ENCODE data around the gene TSC22D4. TPM values are rescaled to one million over a fixed set of nuclear protein-coding genes. Genes with fewer than 3 reads are reported as not detected.

The TSC22D4 gene
- total and polyA plus RNA-seq, 7 experiments from 2014 or later: 23.7 to 124 (median 112) TPM

- H3K36me3 ChIP-seq (ENCODE audit: control insufficient read depth in 2 of 3, insufficient read depth in 3 of 3, low read length in 3 of 3): peaks cover 0 to 17% (median 0%) of the 10 kb centered on the region in 3 experiments
- Mint-ChIP-seq H3K27ac (peak overlapping the region in 8 of 9 donors; percentile 99 to 100 (median 100)), H3K4me1 (peaks cover 14 to 47% (median 29%) of the 10 kb centered on the region in 7 donors), H3K36me3 (peaks cover 0 to 9% (median 5%) of the 10 kb centered on the region in 5 donors), H3K27me3 (peaks cover 0 to 24% (median 0%) of the 10 kb centered on the region in 5 donors), H3K4me3 (peak overlapping the region; percentile 93 to 100 (median 97)), H3K9me3 (peaks cover 0 to 18% (median 0%) of the 10 kb centered on the region in 11 donors)
- no peaks in the 10 kb centered on the region for H3K27me3 ChIP-seq (ENCODE audit: control insufficient read depth in 2 of 2, insufficient read depth in 2 of 2, low read length in 2 of 2)
- ChIA-PET CTCF (interaction anchor here (0.6 to 0.7 kb wide), 2 partner anchors 20 to 294 kb away, joined by 3 to 6 read pairs; no protein-coding TSS in a partner anchor), POLR2A (interaction anchor here (0.6 to 4.1 kb wide), 29 partner anchors 10 to 962 kb away, joined by 3 to 58 read pairs (median 6); partner anchors contain the start of genes ATP5MF, CNPY4, FBXO24 and GPC2)
- peaks cover 22 to 24% of the 10 kb centered on the region in 2 donors for H3K4me1 ChIP-seq (ENCODE audit: control insufficient read depth in 2 of 2, insufficient read depth in 2 of 2, low read length in 2 of 2)
- peak overlapping the region; percentile 97 for H3K27ac ChIP-seq (ENCODE audit: low read depth, low read length)
- no peaks in the 10 kb centered on the region for H3K9me3 ChIP-seq (ENCODE audit: control insufficient read depth in 2 of 3, low read length in 3 of 3)
- ATAC-seq (no peak), DNase-seq (no peak)
- no peak overlapping the region for H3K4me3 ChIP-seq (ENCODE audit: low read length)
- intact Hi-C loops (cut with micrococcal nuclease): loop anchor here (1.0 to 10.0 kb wide), 29 partner anchors 9 to 953 kb away; partner anchors contain the start of genes AP4M1 (in 2 of the 2), CNPY4 (in 2 of the 2), MCM7 (in 2 of the 2) and POP7 (in 2 of the 2)
Measured at GRCh38 chr7:100427762-100428198, 51.2 kb downstream of the TSC22D4 start.

- ATAC-seq (no peak), DNase-seq (no peak)
- Histone ChIP-seq H3K4me3 (ENCODE audit: low read length) (no peak overlapping the region), H3K27me3 (ENCODE audit: control insufficient read depth in 2 of 2, insufficient read depth in 2 of 2, low read length in 2 of 2) (no peaks in the 10 kb centered on the region), H3K9me3 (ENCODE audit: control insufficient read depth in 2 of 3, low read length in 3 of 3) (no peaks in the 10 kb centered on the region), H3K27ac (ENCODE audit: low read depth, low read length) (no peak overlapping the region), H3K36me3 (ENCODE audit: control insufficient read depth in 2 of 3, insufficient read depth in 3 of 3, low read length in 3 of 3) (peaks cover 0 to 10% (median 0%) of the 10 kb centered on the region in 3 experiments), H3K4me1 (ENCODE audit: control insufficient read depth in 2 of 2, insufficient read depth in 2 of 2, low read length in 2 of 2) (peaks cover 16 to 17% of the 10 kb centered on the region in 2 donors)
- H3K27me3 Mint-ChIP-seq: peaks cover 0 to 24% (median 0%) of the 10 kb centered on the region in 5 donors
- peaks cover 0 to 18% (median 0%) of the 10 kb centered on the region in 11 donors for H3K9me3 Mint-ChIP-seq
- POLR2A ChIA-PET: no interaction called here
- H3K4me1 Mint-ChIP-seq: peaks cover 4 to 35% (median 18%) of the 10 kb centered on the region in 7 donors
- H3K4me3 Mint-ChIP-seq: no peak overlapping the region
- intact Hi-C loops (cut with micrococcal nuclease): loop anchor here (5.0 to 10.0 kb wide), 3 partner anchors 266 to 952 kb away; partner anchors contain the start of genes FIS1 (in 1 of the 2), GIGYF1 (in 1 of the 2) and ZNF789 (in 1 of the 2)
- H3K36me3 Mint-ChIP-seq: peaks cover 0 to 7% (median 4%) of the 10 kb centered on the region in 5 donors
- peak overlapping the region in 2 of 9 donors; percentile 33 to 36 for H3K27ac Mint-ChIP-seq
- CTCF ChIA-PET: no interaction called here
Measured at GRCh38 chr7:100426516-100426915, 52.5 kb downstream of the TSC22D4 start.

GRCh38 chr7:100425347-100425746, 53.7 kb downstream of the TSC22D4 start:
- Histone ChIP-seq H3K9me3 (ENCODE audit: control insufficient read depth in 2 of 3, low read length in 3 of 3) (no peaks in the 10 kb centered on the region), H3K4me3 (ENCODE audit: low read length) (no peak overlapping the region), H3K36me3 (ENCODE audit: control insufficient read depth in 2 of 3, insufficient read depth in 3 of 3, low read length in 3 of 3) (peaks cover 0 to 7% (median 0%) of the 10 kb centered on the region in 3 experiments), H3K27me3 (ENCODE audit: control insufficient read depth in 2 of 2, insufficient read depth in 2 of 2, low read length in 2 of 2) (no peaks in the 10 kb centered on the region), H3K27ac (ENCODE audit: low read depth, low read length) (no peak overlapping the region), H3K4me1 (ENCODE audit: control insufficient read depth in 2 of 2, insufficient read depth in 2 of 2, low read length in 2 of 2) (peaks cover 5 to 7% of the 10 kb centered on the region in 2 donors)
- Mint-ChIP-seq H3K4me3 (no peak overlapping the region), H3K27me3 (peaks cover 0 to 24% (median 0%) of the 10 kb centered on the region in 5 donors), H3K4me1 (peaks cover 0 to 23% (median 6%) of the 10 kb centered on the region in 7 donors), H3K9me3 (peaks cover 0 to 18% (median 0%) of the 10 kb centered on the region in 11 donors), H3K36me3 (peaks cover 0 to 7% (median 4%) of the 10 kb centered on the region in 5 donors), H3K27ac (peak overlapping the region in 1 of 9 donors; percentile 51)
- ATAC-seq (no peak), DNase-seq (no peak)
- CTCF ChIA-PET: no interaction called here
- POLR2A ChIA-PET: interaction anchor here (1.1 kb wide), 1 partner anchor 11 kb away, joined by 7 read pairs; the partner anchor contains the start of gene PPP1R35
- intact Hi-C loops (cut with micrococcal nuclease): loop anchor here (5.0 to 10.0 kb wide), 3 partner anchors 267 to 951 kb away; partner anchors contain the start of genes FIS1 (in 1 of the 2), GIGYF1 (in 1 of the 2) and ZNF789 (in 1 of the 2)

- no peak for ATAC-seq
- Mint-ChIP-seq H3K36me3 (peaks cover 0 to 9% (median 0%) of the 10 kb centered on the region in 5 donors), H3K4me1 (peaks cover 0 to 13% (median 4%) of the 10 kb centered on the region in 7 donors), H3K27ac (no peak overlapping the region), H3K27me3 (peaks cover 0 to 12% (median 0%) of the 10 kb centered on the region in 5 donors), H3K9me3 (peaks cover 0 to 4% (median 0%) of the 10 kb centered on the region in 11 donors), H3K4me3 (no peak overlapping the region)
- POLR2A ChIA-PET: no interaction called here
- no peaks in the 10 kb centered on the region for H3K36me3 ChIP-seq (ENCODE audit: control insufficient read depth in 2 of 3, insufficient read depth in 3 of 3, low read length in 3 of 3)
- no peak overlapping the region for H3K4me3 ChIP-seq (ENCODE audit: low read length)
- CTCF ChIA-PET: interaction anchor here (1.6 kb wide), 1 partner anchor 16 kb away, joined by 7 read pairs; no protein-coding TSS in a partner anchor
- H3K9me3 ChIP-seq (ENCODE audit: control insufficient read depth in 2 of 3, low read length in 3 of 3): no peaks in the 10 kb centered on the region
- H3K27me3 ChIP-seq (ENCODE audit: control insufficient read depth in 2 of 2, insufficient read depth in 2 of 2, low read length in 2 of 2): no peaks in the 10 kb centered on the region
- no peak for DNase-seq
- intact Hi-C loops (cut with micrococcal nuclease): loop anchor here in 1 of 2 donors (10.0 kb wide), 2 partner anchors 821 to 949 kb away; partner anchors contain the start of genes FIS1 and ZNF789
- H3K27ac ChIP-seq (ENCODE audit: low read depth, low read length): no peak overlapping the region
- H3K4me1 ChIP-seq (ENCODE audit: control insufficient read depth in 2 of 2, insufficient read depth in 2 of 2, low read length in 2 of 2): peaks cover 4 to 7% of the 10 kb centered on the region in 2 donors
Measured at GRCh38 chr7:100423315-100423714, 55.7 kb downstream of the TSC22D4 start.

GRCh38 chr7:100419660-100420226, 59.3 kb downstream of the TSC22D4 start:
- ChIA-PET CTCF (interaction anchor here (1.2 kb wide), 1 partner anchor 13 kb away, joined by 3 read pairs; no protein-coding TSS in a partner anchor), POLR2A (interaction anchor here (0.6 to 1.4 kb wide), 3 partner anchors 10 to 276 kb away, joined by 3 to 6 read pairs (median 3); partner anchors contain the start of gene MEPCE)
- H3K9me3 Mint-ChIP-seq: no peaks in the 10 kb centered on the region
- Histone ChIP-seq H3K9me3 (ENCODE audit: control insufficient read depth in 2 of 3, low read length in 3 of 3) (no peaks in the 10 kb centered on the region), H3K4me3 (ENCODE audit: low read length) (no peak overlapping the region), H3K27ac (ENCODE audit: low read depth, low read length) (no peak overlapping the region), H3K27me3 (ENCODE audit: control insufficient read depth in 2 of 2, insufficient read depth in 2 of 2, low read length in 2 of 2) (no peaks in the 10 kb centered on the region), H3K36me3 (ENCODE audit: control insufficient read depth in 2 of 3, insufficient read depth in 3 of 3, low read length in 3 of 3) (no peaks in the 10 kb centered on the region), H3K4me1 (ENCODE audit: control insufficient read depth in 2 of 2, insufficient read depth in 2 of 2, low read length in 2 of 2) (no peaks in the 10 kb centered on the region)
- H3K27ac Mint-ChIP-seq: peak overlapping the region in 4 of 9 donors; percentile 10 to 88 (median 18)
- H3K27me3 Mint-ChIP-seq: peaks cover 0 to 6% (median 0%) of the 10 kb centered on the region in 5 donors
- H3K4me3 Mint-ChIP-seq: no peak overlapping the region
- intact Hi-C loops (cut with micrococcal nuclease): loop anchor here in 1 of 2 donors (10.0 kb wide), 2 partner anchors 825 to 945 kb away; partner anchors contain the start of genes FIS1 and ZNF789
- DNase-seq (no peak), ATAC-seq (no peak)
- peaks cover 0 to 4% (median 0%) of the 10 kb centered on the region in 7 donors for H3K4me1 Mint-ChIP-seq
- H3K36me3 Mint-ChIP-seq: peaks cover 0 to 20% (median 12%) of the 10 kb centered on the region in 5 donors

GRCh38 chr7:100418930-100419659, 59.9 kb downstream of the TSC22D4 start:
- ATAC-seq: no peak

More at GRCh38 chr7:100418930-100419659, 59.9 kb downstream of the TSC22D4 start:
- H3K36me3 ChIP-seq (ENCODE audit: control insufficient read depth in 2 of 3, insufficient read depth in 3 of 3, low read length in 3 of 3): no peaks in the 10 kb centered on the region
- H3K27ac Mint-ChIP-seq: peak overlapping the region in 4 of 9 donors; percentile 10 to 88 (median 21)
- H3K9me3 ChIP-seq (ENCODE audit: control insufficient read depth in 2 of 3, low read length in 3 of 3): no peaks in the 10 kb centered on the region
- no peak overlapping the region for H3K27ac ChIP-seq (ENCODE audit: low read depth, low read length)
- intact Hi-C loops (cut with micrococcal nuclease): no loop called here
- no peaks in the 10 kb centered on the region for H3K9me3 Mint-ChIP-seq
- peaks cover 0 to 6% (median 0%) of the 10 kb centered on the region in 5 donors for H3K27me3 Mint-ChIP-seq
- H3K4me1 Mint-ChIP-seq: peaks cover 0 to 4% (median 0%) of the 10 kb centered on the region in 7 donors
- H3K4me1 ChIP-seq (ENCODE audit: control insufficient read depth in 2 of 2, insufficient read depth in 2 of 2, low read length in 2 of 2): no peaks in the 10 kb centered on the region
- no peak overlapping the region for H3K4me3 ChIP-seq (ENCODE audit: low read length)
- CTCF ChIA-PET: no interaction called here
- H3K4me3 Mint-ChIP-seq: no peak overlapping the region
- no peaks in the 10 kb centered on the region for H3K27me3 ChIP-seq (ENCODE audit: control insufficient read depth in 2 of 2, insufficient read depth in 2 of 2, low read length in 2 of 2)
- POLR2A ChIA-PET: interaction anchor here (1.4 kb wide), 1 partner anchor 10 kb away, joined by 6 read pairs; the partner anchor contains the start of gene MEPCE
- peaks cover 0 to 20% (median 12%) of the 10 kb centered on the region in 5 donors for H3K36me3 Mint-ChIP-seq
- no peak for DNase-seq

Measured in naive thymus-derived CD4-positive, alpha-beta T cell (primary cell).